ES-I3 (cell line): ENCODE measurements around the gene DHODH.

Experiments used
- H3K36me3 ChIP-seq: 2 replicates; pipeline ENCODE4 v1.6.1; 2013; ENCODE audit warnings: mild to moderate bottlenecking, low read length, control low read depth, moderate library complexity; ENCODE audit not compliant: insufficient read depth
- H3K4me1 ChIP-seq: 2 replicates; pipeline ENCODE4 v1.6.1; 2013; ENCODE audit warnings: mild to moderate bottlenecking, control low read depth, low read length; ENCODE audit not compliant: insufficient read depth
- H3K9ac ChIP-seq: 2 replicates; pipeline ENCODE4 v1.6.1; 2013; ENCODE audit warnings: low read depth, mild to moderate bottlenecking, low read length, moderate library complexity
- H3K9me3 ChIP-seq: 2 replicates; pipeline ENCODE4 v1.6.1; 2013; ENCODE audit warnings: mild to moderate bottlenecking, low read length, moderate library complexity; ENCODE audit not compliant: control insufficient read depth, insufficient read depth

DHODH gene

GRCh38 chr16:72008424-72009216 is at the start of gene DHODH:
Gene DHODH (plus strand): TSS chr16:72008744. CDS start chr16:72008765, 21 bp downstream.
- Histone ChIP-seq H3K4me1 (no peaks in the 10 kb centered on the region), H3K9ac (peak within 1 kb of the TSS; percentile 98), H3K36me3 (peaks cover 3% of the 10 kb centered on the region; the same call in 1 of the 2 replicates), H3K9me3 (no peaks in the 10 kb centered on the region)

GRCh38 chr16:71961066-71962039 is 47.2 kb upstream of the DHODH start:
- Histone ChIP-seq H3K9ac (no peak overlapping the region), H3K4me1 (no peaks in the 10 kb centered on the region), H3K9me3 (no peaks in the 10 kb centered on the region), H3K36me3 (no peaks in the 10 kb centered on the region)

- Histone ChIP-seq H3K9ac (no peak overlapping the region), H3K4me1 (no peaks in the 10 kb centered on the region), H3K9me3 (no peaks in the 10 kb centered on the region)
These were observed 45.2 kb upstream of the DHODH start for GRCh38 chr16:71963125-71963875.

GRCh38 chr16:71965223-71965622 is 43.3 kb upstream of the DHODH start:
- H3K36me3 ChIP-seq = no peaks in the 10 kb centered on the region
- no peaks in the 10 kb centered on the region for H3K9me3 ChIP-seq

More at GRCh38 chr16:71963125-71963875, 45.2 kb upstream of the DHODH start:
- H3K36me3 ChIP-seq = no peaks in the 10 kb centered on the region

GRCh38 chr16:71966932-71967331 is 41.6 kb upstream of the DHODH start:
- Histone ChIP-seq H3K9me3 (no peaks in the 10 kb centered on the region), H3K36me3 (no peaks in the 10 kb centered on the region), H3K4me1 (no peaks in the 10 kb centered on the region), H3K9ac (no peak overlapping the region)

More at GRCh38 chr16:71965223-71965622, 43.3 kb upstream of the DHODH start:
- no peak overlapping the region for H3K9ac ChIP-seq
- no peaks in the 10 kb centered on the region for H3K4me1 ChIP-seq

GRCh38 chr16:71969353-71969752 is 39.2 kb upstream of the DHODH start:
- Histone ChIP-seq H3K9me3 (no peaks in the 10 kb centered on the region), H3K4me1 (no peaks in the 10 kb centered on the region; the same call in 1 of the 2 replicates), H3K9ac (no peak overlapping the region), H3K36me3 (no peaks in the 10 kb centered on the region)

- Histone ChIP-seq H3K9ac (no peak overlapping the region), H3K4me1 (no peaks in the 10 kb centered on the region; the same call in 1 of the 2 replicates), H3K9me3 (no peaks in the 10 kb centered on the region), H3K36me3 (no peaks in the 10 kb centered on the region)
These were observed 37.0 kb upstream of the DHODH start for GRCh38 chr16:71971571-71971970.

GRCh38 chr16:71972356-71972755 is 36.2 kb upstream of the DHODH start:
- Histone ChIP-seq H3K9ac (no peak overlapping the region), H3K36me3 (no peaks in the 10 kb centered on the region), H3K4me1 (no peaks in the 10 kb centered on the region; the same call in 1 of the 2 replicates), H3K9me3 (no peaks in the 10 kb centered on the region)

- no peak overlapping the region for H3K9ac ChIP-seq
- no peaks in the 10 kb centered on the region for H3K9me3 ChIP-seq
- H3K36me3 ChIP-seq = no peaks in the 10 kb centered on the region
- H3K4me1 ChIP-seq = no peaks in the 10 kb centered on the region; the same call in 1 of the 2 replicates
These were observed 35.5 kb upstream of the DHODH start for GRCh38 chr16:71973001-71973400.

- Histone ChIP-seq H3K9ac (no peak overlapping the region), H3K36me3 (no peaks in the 10 kb centered on the region), H3K9me3 (no peaks in the 10 kb centered on the region), H3K4me1 (no peaks in the 10 kb centered on the region; the same call in 1 of the 2 replicates)
These were observed 34.3 kb upstream of the DHODH start for GRCh38 chr16:71974068-71974818.

- H3K36me3 ChIP-seq = no peaks in the 10 kb centered on the region
- no peaks in the 10 kb centered on the region for H3K9me3 ChIP-seq
- H3K4me1 ChIP-seq = no peaks in the 10 kb centered on the region
- no peak overlapping the region for H3K9ac ChIP-seq
These were observed 23.1 kb upstream of the DHODH start for GRCh38 chr16:71985262-71985974.

GRCh38 chr16:71986131-71986530 is 22.4 kb upstream of the DHODH start:
- Histone ChIP-seq H3K36me3 (no peaks in the 10 kb centered on the region), H3K9me3 (no peaks in the 10 kb centered on the region), H3K9ac (no peak overlapping the region), H3K4me1 (no peaks in the 10 kb centered on the region)

GRCh38 chr16:71995038-71995437 is 13.5 kb upstream of the DHODH start:
- no peaks in the 10 kb centered on the region for H3K36me3 ChIP-seq
- no peaks in the 10 kb centered on the region for H3K4me1 ChIP-seq
- no peaks in the 10 kb centered on the region for H3K9me3 ChIP-seq
- H3K9ac ChIP-seq = no peak overlapping the region
